A549 (cell line): ENCODE data around the gene BHLHE23. TPM values are rescaled to one million over a fixed set of nuclear protein-coding genes. Genes with fewer than 3 reads are reported as not detected.

ENCODE experiments used
- ATAC-seq, 2 experiments: fragments of 200-7000 bp in 1 of 2; fragments of >200 bp in 1 of 2; cut with Nextera tagmentation in 1 of 2; cut with Tn5 transposase in 1 of 2; 3 replicates each; pipeline versions ENCODE4 v1.8.0 to v1.9.1; 2018 to 2020; ENCODE audit warnings: mild to moderate bottlenecking in 1 of 2, moderate library complexity in 1 of 2
- CTCF ChIA-PET: fragments of 300-600 bp; sonication (Branson Sonifier 250); formaldehyde crosslinking; extraction: SDS; loops from one replicate; lab custom pipeline; 2021; ENCODE audit warnings: antibody characterized with exemption, inconsistent platforms; lab: Yijun Ruan, JAX
- POLR2A ChIA-PET: fragments of 350-600 bp; formaldehyde crosslinking; extraction: SDS; loops from one replicate; lab custom pipeline; 2021; ENCODE audit warnings: antibody characterized with exemption, inconsistent platforms; lab: Yijun Ruan, JAX
- DNase-seq, 2 experiments: peaks; one replicate each; pipeline versions ENCODE4 v3.0.0 to v3.0.0-alpha.2; 2011 to 2016; ENCODE audit warnings: low read depth in 1 of 2, low spot score in 1 of 2
- FAIRE-seq: peaks from 2 replicates; lab custom pipeline; 2011; peaks lifted over from hg19 to GRCh38; lab: Jason Lieb, UNC
- H3K27ac ChIP-seq, 2 experiments: fragments of >200 bp; sonication (Bioruptor Twin); formaldehyde crosslinking; 3 replicates each; pipeline ENCODE4 v1.5.1; 2016 to 2017
- H3K4me1 ChIP-seq: fragments of >200 bp; sonication (Bioruptor Twin); formaldehyde crosslinking; 3 replicates; pipeline ENCODE4 v1.6.1; 2016
- H3K4me2 ChIP-seq: fragments of >200 bp; sonication (Bioruptor Twin); formaldehyde crosslinking; 3 replicates; pipeline ENCODE4 v1.6.1; 2016
- H3K4me3 ChIP-seq: fragments of >200 bp; sonication (Bioruptor Twin); formaldehyde crosslinking; 3 replicates; pipeline ENCODE4 v1.5.1; 2016
- H3K9me3 ChIP-seq: fragments of >200 bp; sonication (Bioruptor Twin); formaldehyde crosslinking; 3 replicates; pipeline ENCODE4 v1.6.1; 2016
- CBX2 ChIP-seq: fragments of 200-600 bp; sonication (generic); IDR thresholded peaks from 2 replicates; pipeline ENCODE4 v1.6.1; 2016; ENCODE audit warnings: low read depth, mild to moderate bottlenecking, borderline replicate concordance
- CBX8 ChIP-seq: fragments of 200-600 bp; sonication (generic); IDR thresholded peaks from 2 replicates; pipeline ENCODE4 v1.6.1; 2016
- FOSB ChIP-seq: fragments of 250-450 bp; sonication (Bioruptor Pico); IDR thresholded peaks from 2 replicates; pipeline ENCODE4 v1.5.0; 2020; ENCODE audit warnings: mild to moderate bottlenecking, moderate library complexity
- FOXS1 ChIP-seq: fragments of 250-450 bp; sonication (Bioruptor Pico); IDR thresholded peaks from 2 replicates; pipeline ENCODE4 v1.5.0; 2020; ENCODE audit warnings: mild to moderate bottlenecking, moderate library complexity
- HDAC2 ChIP-seq: fragments of 200-600 bp; sonication (generic); IDR thresholded peaks from 2 replicates; pipeline ENCODE4 v1.6.1; 2016
- HEYL ChIP-seq: fragments of 250-450 bp; sonication (Bioruptor Pico); IDR thresholded peaks from 2 replicates; pipeline ENCODE4 v1.8.0; 2021; ENCODE audit warnings: mild to moderate bottlenecking, moderate library complexity
- JUN ChIP-seq, 2 experiments: fragments of >200 bp; sonication (Bioruptor Twin); formaldehyde crosslinking; IDR thresholded peaks; 2 replicates in 1 of 2; 3 replicates in 1 of 2; pipeline ENCODE4 v1.6.1; 2016 to 2017
- JUNB ChIP-seq: fragments of >200 bp; sonication (Bioruptor Twin); formaldehyde crosslinking; IDR thresholded peaks from 2 replicates; pipeline ENCODE4 v1.6.1; 2016
- MAZ ChIP-seq: fragments of 150-350 bp; IDR thresholded peaks from 2 replicates; pipeline ENCODE4 v1.6.1; 2014; ENCODE audit warnings: antibody characterized with exemption, low read depth, low read length, borderline replicate concordance
- PHF8 ChIP-seq: fragments of 200-600 bp; sonication (generic); IDR thresholded peaks from 2 replicates; pipeline ENCODE4 v1.6.1; 2016; ENCODE audit warnings: low read depth, mild to moderate bottlenecking, antibody characterized with exemption, moderate library complexity, borderline replicate concordance
- POLR2A ChIP-seq: IDR thresholded peaks from 2 replicates; pipeline ENCODE4 v1.6.1; 2012; ENCODE audit warnings: mild to moderate bottlenecking, low read length
- RAD21 ChIP-seq, 2 experiments: fragments of >200 bp in 1 of 2; sonication (Bioruptor Twin) in 1 of 2; formaldehyde crosslinking in 1 of 2; IDR thresholded peaks in 1 of 2; conservative IDR thresholded peaks in 1 of 2; 2 replicates in 1 of 2; 3 replicates in 1 of 2; pipeline ENCODE4 v1.6.1; 2012 to 2018; ENCODE audit warnings: inconsistent platforms in 1 of 2
- RCOR1 ChIP-seq: fragments of 150-350 bp; IDR thresholded peaks from 2 replicates; pipeline ENCODE4 v1.6.1; 2014; ENCODE audit warnings: antibody characterized with exemption, low read length, low read depth
- RNF2 ChIP-seq: fragments of 200-600 bp; sonication (generic); IDR thresholded peaks from 2 replicates; pipeline ENCODE4 v1.6.1; 2016; ENCODE audit warnings: low read depth, mild to moderate bottlenecking, antibody characterized with exemption, moderate library complexity, borderline replicate concordance
- TP53 ChIP-seq: fragments of 250-450 bp; sonication (Bioruptor Pico); IDR thresholded peaks from 2 replicates; pipeline ENCODE4 v1.5.0; 2021; ENCODE audit warnings: mild to moderate bottlenecking, moderate library complexity
- ZFP36 ChIP-seq: fragments of 450-650 bp; IDR thresholded peaks from 2 replicates; pipeline ENCODE4 v1.6.1; 2014; ENCODE audit warnings: borderline replicate concordance; ENCODE audit not compliant: partially characterized antibody
- WGBS: methylation state at CpG from one replicate; pipeline ENCODE4 v1.1.6; 2017; ENCODE audit errors: missing lambda C conversion rate; 5-methylcytosine and 5-hydroxymethylcytosine counted together
- polyA plus RNA-seq, 4 experiments: library from polyadenylated mRNA; depleted of rRNA in 3 of 4; stranded (reverse); fragments of >200 nt; fragmentation: RNase III in 1 of 4; extraction: RNeasy Plus Mini Kit Qiagen cat#74134 plus additional on column Dnase treatment in 1 of 4; gene quantifications; 2 replicates in 3 of 4; 3 replicates in 1 of 4; pipeline ENCODE4 v1.2.3, GENCODE V29; 2011 to 2017
- TF ChIP-seq, protein P1 (sequence below): fragments of 150-350 bp; IDR thresholded peaks from 2 replicates; pipeline ENCODE4 v1.6.1; 2014; ENCODE audit warnings: low read depth, mild to moderate bottlenecking, low read length
- TF ChIP-seq, protein P2 (sequence below): fragments of 450-650 bp; IDR thresholded peaks from 2 replicates; pipeline ENCODE4 v1.6.1; 2014; ENCODE audit warnings: antibody characterized with exemption
- TF ChIP-seq, protein P3 (sequence below): fragments of 250-450 bp; sonication (Bioruptor Pico); IDR thresholded peaks from 2 replicates; pipeline ENCODE4 v1.5.0; 2021; ENCODE audit warnings: mild to moderate bottlenecking, moderate library complexity, borderline replicate concordance
- TF ChIP-seq, protein P4 (sequence below): fragments of >200 bp; sonication (Bioruptor Twin); formaldehyde crosslinking; IDR thresholded peaks from 3 replicates; pipeline ENCODE4 v1.5.1; 2016
- TF ChIP-seq, protein P5 (sequence below): IDR thresholded peaks from 2 replicates; pipeline ENCODE4 v1.6.1; 2012

The BHLHE23 gene
- polyA plus RNA-seq, 2 of the 4 experiments (the other 2 are of a cell fraction): not detected

DNA sequence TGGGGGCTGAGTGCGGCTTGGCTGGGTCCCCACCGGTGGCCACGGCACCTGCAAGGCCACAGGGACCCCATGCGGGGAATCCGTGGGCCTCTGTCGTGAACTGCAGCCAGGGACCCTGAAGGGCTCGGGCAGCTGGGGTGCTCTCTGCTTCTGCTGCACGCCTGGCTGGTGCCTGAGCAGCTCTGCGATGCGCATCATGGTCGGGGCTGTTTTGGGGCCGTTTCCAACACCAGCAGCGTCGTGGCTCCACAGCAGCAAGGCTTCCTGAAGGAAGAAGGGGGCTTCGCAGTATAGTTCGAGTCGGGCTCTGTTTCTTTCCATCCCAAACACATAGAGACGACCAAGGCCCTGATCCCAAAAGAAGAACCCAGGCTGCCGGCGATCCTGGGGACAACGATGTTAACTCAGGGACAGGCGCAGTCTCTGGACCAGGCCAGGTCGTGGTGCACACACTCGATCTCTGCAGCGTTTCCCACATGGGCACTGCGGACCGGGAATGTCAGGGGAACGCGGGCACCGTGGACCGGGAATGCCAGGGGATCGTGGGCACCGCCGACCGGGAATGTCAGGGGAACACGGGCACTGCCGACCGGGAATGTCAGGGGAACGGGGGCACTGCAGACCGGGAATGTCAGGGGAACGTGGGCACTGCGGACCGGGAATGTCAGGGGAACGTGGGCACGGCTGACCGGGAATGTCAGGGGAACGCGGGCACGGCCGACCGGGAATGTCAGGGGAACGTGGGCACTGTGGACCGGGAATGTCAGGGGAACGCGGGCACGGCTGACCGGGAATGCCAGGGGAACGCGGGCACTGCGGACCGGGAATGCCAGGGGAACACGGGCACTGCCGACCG lies 36.8 kb upstream of the BHLHE23 start:
- no peak for ATAC-seq
- POLR2A ChIA-PET: no interaction called here
- TF ChIP-seq HDAC2 (no peak), TP53 (CRISPR knock-in tag) (no peak), CBX2 (no peak), FOXS1 (CRISPR knock-in tag) (no peak), FOSB (CRISPR knock-in tag) (no peak), CBX8 (no peak), POLR2A (no peak), HEYL (CRISPR knock-in tag) (no peak), PHF8 (no peak), RCOR1 (no peak), ZFP36 (no peak)
- TF ChIP-seq, protein P1, sequence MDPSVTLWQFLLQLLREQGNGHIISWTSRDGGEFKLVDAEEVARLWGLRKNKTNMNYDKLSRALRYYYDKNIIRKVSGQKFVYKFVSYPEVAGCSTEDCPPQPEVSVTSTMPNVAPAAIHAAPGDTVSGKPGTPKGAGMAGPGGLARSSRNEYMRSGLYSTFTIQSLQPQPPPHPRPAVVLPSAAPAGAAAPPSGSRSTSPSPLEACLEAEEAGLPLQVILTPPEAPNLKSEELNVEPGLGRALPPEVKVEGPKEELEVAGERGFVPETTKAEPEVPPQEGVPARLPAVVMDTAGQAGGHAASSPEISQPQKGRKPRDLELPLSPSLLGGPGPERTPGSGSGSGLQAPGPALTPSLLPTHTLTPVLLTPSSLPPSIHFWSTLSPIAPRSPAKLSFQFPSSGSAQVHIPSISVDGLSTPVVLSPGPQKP: no peak
- TF ChIP-seq, protein P2, sequence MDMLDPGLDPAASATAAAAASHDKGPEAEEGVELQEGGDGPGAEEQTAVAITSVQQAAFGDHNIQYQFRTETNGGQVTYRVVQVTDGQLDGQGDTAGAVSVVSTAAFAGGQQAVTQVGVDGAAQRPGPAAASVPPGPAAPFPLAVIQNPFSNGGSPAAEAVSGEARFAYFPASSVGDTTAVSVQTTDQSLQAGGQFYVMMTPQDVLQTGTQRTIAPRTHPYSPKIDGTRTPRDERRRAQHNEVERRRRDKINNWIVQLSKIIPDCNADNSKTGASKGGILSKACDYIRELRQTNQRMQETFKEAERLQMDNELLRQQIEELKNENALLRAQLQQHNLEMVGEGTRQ: no peak
- TF ChIP-seq, protein P3, sequence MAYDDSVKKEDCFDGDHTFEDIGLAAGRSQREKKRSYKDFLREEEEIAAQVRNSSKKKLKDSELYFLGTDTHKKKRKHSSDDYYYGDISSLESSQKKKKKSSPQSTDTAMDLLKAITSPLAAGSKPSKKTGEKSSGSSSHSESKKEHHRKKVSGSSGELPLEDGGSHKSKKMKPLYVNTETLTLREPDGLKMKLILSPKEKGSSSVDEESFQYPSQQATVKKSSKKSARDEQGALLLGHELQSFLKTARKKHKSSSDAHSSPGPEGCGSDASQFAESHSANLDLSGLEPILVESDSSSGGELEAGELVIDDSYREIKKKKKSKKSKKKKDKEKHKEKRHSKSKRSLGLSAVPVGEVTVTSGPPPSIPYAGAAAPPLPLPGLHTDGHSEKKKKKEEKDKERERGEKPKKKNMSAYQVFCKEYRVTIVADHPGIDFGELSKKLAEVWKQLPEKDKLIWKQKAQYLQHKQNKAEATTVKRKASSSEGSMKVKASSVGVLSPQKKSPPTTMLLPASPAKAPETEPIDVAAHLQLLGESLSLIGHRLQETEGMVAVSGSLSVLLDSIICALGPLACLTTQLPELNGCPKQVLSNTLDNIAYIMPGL (CRISPR knock-in tag): no peak
- TF ChIP-seq, protein P4, sequence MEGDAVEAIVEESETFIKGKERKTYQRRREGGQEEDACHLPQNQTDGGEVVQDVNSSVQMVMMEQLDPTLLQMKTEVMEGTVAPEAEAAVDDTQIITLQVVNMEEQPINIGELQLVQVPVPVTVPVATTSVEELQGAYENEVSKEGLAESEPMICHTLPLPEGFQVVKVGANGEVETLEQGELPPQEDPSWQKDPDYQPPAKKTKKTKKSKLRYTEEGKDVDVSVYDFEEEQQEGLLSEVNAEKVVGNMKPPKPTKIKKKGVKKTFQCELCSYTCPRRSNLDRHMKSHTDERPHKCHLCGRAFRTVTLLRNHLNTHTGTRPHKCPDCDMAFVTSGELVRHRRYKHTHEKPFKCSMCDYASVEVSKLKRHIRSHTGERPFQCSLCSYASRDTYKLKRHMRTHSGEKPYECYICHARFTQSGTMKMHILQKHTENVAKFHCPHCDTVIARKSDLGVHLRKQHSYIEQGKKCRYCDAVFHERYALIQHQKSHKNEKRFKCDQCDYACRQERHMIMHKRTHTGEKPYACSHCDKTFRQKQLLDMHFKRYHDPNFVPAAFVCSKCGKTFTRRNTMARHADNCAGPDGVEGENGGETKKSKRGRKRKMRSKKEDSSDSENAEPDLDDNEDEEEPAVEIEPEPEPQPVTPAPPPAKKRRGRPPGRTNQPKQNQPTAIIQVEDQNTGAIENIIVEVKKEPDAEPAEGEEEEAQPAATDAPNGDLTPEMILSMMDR: no peak
- TF ChIP-seq, all 56 proteins: peak for 0
- WGBS: 45% methylated on average over 49 of the region's 64 CpGs
- Histone ChIP-seq H3K9me3 (no peaks in the 10 kb centered on the region), H3K4me3 (no peak overlapping the region), H3K27ac (no peak overlapping the region), H3K4me1 (no peaks in the 10 kb centered on the region), H3K4me2 (no peak overlapping the region)
- CTCF ChIA-PET: interaction anchor here (1.2 kb wide), 1 partner anchor 12 kb away, joined by 5 read pairs; no protein-coding TSS in a partner anchor
- DNase-seq (no peak), FAIRE-seq (no peak)

DNA sequence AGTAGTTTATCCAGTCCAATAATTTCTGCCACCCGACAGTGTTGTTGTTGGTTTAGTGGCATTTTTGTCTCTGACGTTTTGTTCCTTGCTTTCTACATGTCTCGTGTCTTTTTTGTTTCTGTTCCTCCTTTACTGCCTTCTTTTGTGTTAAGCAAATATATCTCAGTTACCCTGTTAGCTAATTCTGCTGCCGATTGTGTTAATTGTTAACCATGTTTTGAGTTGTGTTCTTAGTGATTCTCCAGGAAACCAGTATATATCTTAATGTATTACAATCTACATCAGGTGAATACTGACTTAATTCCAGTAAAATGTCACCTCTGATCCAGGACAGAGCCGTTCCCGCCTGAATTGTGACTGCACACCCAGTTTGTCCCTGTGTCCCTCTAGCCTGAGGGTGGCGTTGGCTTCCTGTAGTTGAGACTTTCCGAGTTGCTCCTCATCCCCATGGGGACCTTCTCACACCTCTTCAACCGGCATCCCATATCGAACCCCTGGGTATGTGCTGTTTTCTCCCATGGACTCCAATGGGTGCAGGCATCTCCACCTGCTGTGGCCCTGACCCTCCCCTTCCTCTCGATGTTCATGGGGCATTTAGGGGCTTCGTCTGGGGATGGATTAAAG lies 35.8 kb upstream of the BHLHE23 start:
- no peak overlapping the region for H3K4me2 ChIP-seq
- H3K9me3 ChIP-seq: no peaks in the 10 kb centered on the region
- DNase-seq (no peak), ATAC-seq (no peak), FAIRE-seq (no peak)
- TF ChIP-seq, protein P2: no peak
- TF ChIP-seq JUN (IDR thresholded peaks at IDR 0.05) (no peak), RNF2 (no peak), RAD21 (conservative IDR thresholded peaks at IDR 0.05 in 1 of 2, IDR thresholded peaks at IDR 0.05 in 1 of 2) (0 out of 5 replicates have a peak, but pooled peaks of 1 of the 2 experiments have one; percentile 3), MAZ (no peak), JUNB (no peak)
- TF ChIP-seq, protein P5, sequence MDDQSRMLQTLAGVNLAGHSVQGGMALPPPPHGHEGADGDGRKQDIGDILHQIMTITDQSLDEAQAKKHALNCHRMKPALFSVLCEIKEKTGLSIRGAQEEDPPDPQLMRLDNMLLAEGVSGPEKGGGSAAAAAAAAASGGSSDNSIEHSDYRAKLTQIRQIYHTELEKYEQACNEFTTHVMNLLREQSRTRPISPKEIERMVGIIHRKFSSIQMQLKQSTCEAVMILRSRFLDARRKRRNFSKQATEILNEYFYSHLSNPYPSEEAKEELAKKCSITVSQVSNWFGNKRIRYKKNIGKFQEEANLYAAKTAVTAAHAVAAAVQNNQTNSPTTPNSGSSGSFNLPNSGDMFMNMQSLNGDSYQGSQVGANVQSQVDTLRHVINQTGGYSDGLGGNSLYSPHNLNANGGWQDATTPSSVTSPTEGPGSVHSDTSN: no peak
- POLR2A ChIA-PET: no interaction called here
- no peak overlapping the region for H3K27ac ChIP-seq
- no peaks in the 10 kb centered on the region for H3K4me1 ChIP-seq
- 18% methylated on average over 11 of the region's 12 CpGs for WGBS
- CTCF ChIA-PET: interaction anchor here (1.2 kb wide), 1 partner anchor 13 kb away, joined by 5 read pairs; no protein-coding TSS in a partner anchor
- H3K4me3 ChIP-seq: no peak overlapping the region
